Stimulated activated CD8-positive, alpha-beta memory T cell treated with anti-CD3 and anti-CD28 coated beads, Interleukin-4, amount 100 ng/mL, for 24 hours (primary cell): ENCODE results near the gene DNAAF8.
A peak's percentile ranks its signal among the peaks of the same experiment; 100 is the strongest.

Experiments
- DNase-seq: peaks from one replicate; pipeline ENCODE4 v3.0.0-alpha.2; 2020; ENCODE audit warnings: low read depth

The DNAAF8 gene

GRCh38 chr16:4753227-4753626 lies 18.9 kb downstream of the DNAAF8 start:
- DNase-seq = no peak

GRCh38 chr16:4754865-4755264 lies 20.5 kb downstream of the DNAAF8 start:
- DNase-seq = no peak

GRCh38 chr16:4755687-4756086 lies 21.4 kb downstream of the DNAAF8 start:
- no peak for DNase-seq

- no peak for DNase-seq
These were observed 26.0 kb downstream of the DNAAF8 start for GRCh38 chr16:4760221-4760910.

GRCh38 chr16:4762205-4762604 lies 27.9 kb downstream of the DNAAF8 start:
- no peak for DNase-seq

- no peak for DNase-seq
These were observed 29.5 kb downstream of the DNAAF8 start for GRCh38 chr16:4763791-4764190.

- DNase-seq = no peak
These were observed 31.5 kb downstream of the DNAAF8 start for GRCh38 chr16:4765511-4766474.

GRCh38 chr16:4766875-4767628 lies 32.7 kb downstream of the DNAAF8 start, which contains the start of gene ZNF500:
Gene ZNF500, minus strand, starts transcription at chr16:4767162. Its CDS starts 1,184 bp downstream, at chr16:4765978.
- DNase-seq = peak; percentile 98

GRCh38 chr16:4767872-4768548 lies 33.7 kb downstream of the DNAAF8 start:
- DNase-seq = no peak

GRCh38 chr16:4768549-4769305 lies 34.4 kb downstream of the DNAAF8 start:
- DNase-seq = peak; percentile 90

- DNase-seq = no peak
These were observed 34.9 kb downstream of the DNAAF8 start for GRCh38 chr16:4769306-4769638.

- DNase-seq = no peak
These were observed 37.3 kb downstream of the DNAAF8 start for GRCh38 chr16:4771646-4772045.

GRCh38 chr16:4772351-4772750 lies 38.0 kb downstream of the DNAAF8 start:
- no peak for DNase-seq

GRCh38 chr16:4775005-4775404 lies 40.7 kb downstream of the DNAAF8 start:
- no peak for DNase-seq

GRCh38 chr16:4776141-4776705 lies 41.9 kb downstream of the DNAAF8 start:
- no peak for DNase-seq

- DNase-seq = no peak
These were observed 43.2 kb downstream of the DNAAF8 start for GRCh38 chr16:4777339-4778049.

GRCh38 chr16:4778050-4778392 lies 43.7 kb downstream of the DNAAF8 start:
- DNase-seq = no peak

GRCh38 chr16:4780235-4780634 lies 45.9 kb downstream of the DNAAF8 start:
- DNase-seq = no peak

GRCh38 chr16:4783251-4783950 lies 49.1 kb downstream of the DNAAF8 start:
- DNase-seq = no peak

- DNase-seq = no peak
These were observed 49.6 kb downstream of the DNAAF8 start for GRCh38 chr16:4783951-4784336.
